ENCODE data around the gene PTPRM. TPM values are rescaled to one million over a fixed set of nuclear protein-coding genes. Genes with fewer than 3 reads are reported as not detected.

Gene PTPRM
- polyA plus RNA-seq, 1 of the 3 experiments (the other 2 are of a cell fraction) = 16.0 TPM

GRCh38 chr18:7844418-7844817 is 277.3 kb downstream of the PTPRM start:
- H3K9ac ChIP-seq = no peak overlapping the region
- no peaks in the 10 kb centered on the region; a peak in 1 of 4 replicates for H3K4me1 ChIP-seq (ENCODE audit: control insufficient read depth in 1 of 2, insufficient read depth in 2 of 2, low read depth in 1 of 2, low read length in 1 of 2)
- POLR2A ChIA-PET = no interaction called here
- H3K4me3 ChIP-seq (ENCODE audit: low read depth in 2 of 2, low read length in 1 of 2) = no peak overlapping the region
- H4K20me1 ChIP-seq (ENCODE audit: insufficient read depth) = no peaks in the 10 kb centered on the region
- H3K27me3 ChIP-seq (ENCODE audit: insufficient read depth) = no peaks in the 10 kb centered on the region
- DNase-seq = no peak
- CTCF ChIA-PET = no interaction called here
- H3K27ac ChIP-seq (ENCODE audit: low read depth in 2 of 2, low read length in 1 of 2) = no peak overlapping the region
- H3F3A ChIP-seq (replicated peaks; ENCODE audit: insufficient read depth) = no peaks in the 10 kb centered on the region
- no peak overlapping the region for H2AFZ ChIP-seq (ENCODE audit: low read depth)
- no peaks in the 10 kb centered on the region for H3K79me2 ChIP-seq (ENCODE audit: insufficient read depth)
- no peaks in the 10 kb centered on the region for H3K9me3 ChIP-seq
- H3K4me2 ChIP-seq = no peak overlapping the region
- TF ChIP-seq YY1 (IDR thresholded peaks at IDR 0.05; ENCODE audit: low read depth) = no peak
- TF ChIP-seq NRF1 (IDR thresholded peaks at IDR 0.05; ENCODE audit: low read depth, low read length) = no peak
- no peak for TF ChIP-seq CHD2 (IDR thresholded peaks at IDR 0.05; ENCODE audit: low read length, partially characterized antibody)
- no peak for TF ChIP-seq PBX3 (IDR thresholded peaks at IDR 0.05)
- TF ChIP-seq RXRA (IDR thresholded peaks at IDR 0.05; ENCODE audit: borderline replicate concordance, low read depth) = no peak
- no peak for TF ChIP-seq TCF12 (IDR thresholded peaks at IDR 0.05)
- no peak for TF ChIP-seq EZH2phosphoT487 (IDR thresholded peaks at IDR 0.05; ENCODE audit: borderline replicate concordance, low read depth)
- no peaks in the 10 kb centered on the region for H3K9me2 ChIP-seq
- 16% methylated on average over 2 of the region's 2 CpGs for whole genome bisulfite sequencing (ENCODE audit: low lambda C conversion rate)
- H3K36me3 ChIP-seq (replicated peaks in 1 of 2; ENCODE audit: control insufficient read depth in 1 of 2, insufficient read depth in 2 of 2, low read length in 1 of 2) = no peaks in the 10 kb centered on the region

- Histone ChIP-seq H3K4me2 (no peak overlapping the region), H3F3A (replicated peaks; ENCODE audit: insufficient read depth) (no peaks in the 10 kb centered on the region), H3K27me3 (ENCODE audit: insufficient read depth) (no peaks in the 10 kb centered on the region), H3K9ac (no peak overlapping the region), H4K20me1 (ENCODE audit: insufficient read depth) (no peaks in the 10 kb centered on the region), H3K9me2 (no peaks in the 10 kb centered on the region), H2AFZ (ENCODE audit: low read depth) (no peak overlapping the region), H3K36me3 (replicated peaks in 1 of 2; ENCODE audit: control insufficient read depth in 1 of 2, insufficient read depth in 2 of 2, low read length in 1 of 2) (no peaks in the 10 kb centered on the region), H3K27ac (ENCODE audit: low read depth in 2 of 2, low read length in 1 of 2) (no peak overlapping the region), H3K9me3 (no peaks in the 10 kb centered on the region), H3K4me1 (ENCODE audit: control insufficient read depth in 1 of 2, insufficient read depth in 2 of 2, low read depth in 1 of 2, low read length in 1 of 2) (no peaks in the 10 kb centered on the region; a peak in 1 of 4 replicates), H3K4me3 (ENCODE audit: low read depth in 2 of 2, low read length in 1 of 2) (no peak overlapping the region), H3K79me2 (ENCODE audit: insufficient read depth) (no peaks in the 10 kb centered on the region)
- WGBS (ENCODE audit: low lambda C conversion rate) = 27% methylated on average over 4 of the region's 4 CpGs
- POLR2A ChIA-PET = no interaction called here
- CTCF ChIA-PET = no interaction called here
- no peak for DNase-seq
- no peak for TF ChIP-seq RCOR1 (IDR thresholded peaks at IDR 0.05; ENCODE audit: low read length)
- no peak for TF ChIP-seq EP300 (IDR thresholded peaks at IDR 0.05; ENCODE audit: borderline replicate concordance in 1 of 2, low read depth in 1 of 2, low read length in 1 of 2)
- TF ChIP-seq GABPA (IDR thresholded peaks at IDR 0.05; ENCODE audit: low read depth) = no peak
- no peak for TF ChIP-seq PBX3 (IDR thresholded peaks at IDR 0.05)
- TF ChIP-seq ZBTB33 (IDR thresholded peaks at IDR 0.05; ENCODE audit: borderline replicate concordance, low read depth) = no peak
- TF ChIP-seq TEAD4 (IDR thresholded peaks at IDR 0.05; ENCODE audit: borderline replicate concordance, insufficient read depth) = no peak
Observed at GRCh38 chr18:7846335-7846734, 279.2 kb downstream of the PTPRM start.
